ENCODE results near the gene COA1.
A peak's percentile ranks its signal among the peaks of the same experiment; 100 is the strongest.
"Not testable (repeated sequence)": the region's sequence is repeated elsewhere in the genome, so short reads cannot be mapped to it uniquely, and the experiment has no call there.

The COA1 gene

GRCh38 chr7:43695365-43695764, 34.0 kb downstream of the COA1 start:
- no peak overlapping the region for H3K4me3 ChIP-seq (ENCODE audit: low read depth, low read length)
- no peak for DNase-seq (ENCODE audit: low read depth)
- no peak for TF ChIP-seq CTCF (conservative IDR thresholded peaks at IDR 0.05; ENCODE audit: low read depth, low read length)

GRCh38 chr7:43694399-43694748, 34.9 kb downstream of the COA1 start:
- no peak for TF ChIP-seq CTCF (conservative IDR thresholded peaks at IDR 0.05; ENCODE audit: low read depth, low read length)
- H3K4me3 ChIP-seq (ENCODE audit: low read depth, low read length), result no peak overlapping the region
- DNase-seq (ENCODE audit: low read depth), result peak; percentile 91

DNA sequence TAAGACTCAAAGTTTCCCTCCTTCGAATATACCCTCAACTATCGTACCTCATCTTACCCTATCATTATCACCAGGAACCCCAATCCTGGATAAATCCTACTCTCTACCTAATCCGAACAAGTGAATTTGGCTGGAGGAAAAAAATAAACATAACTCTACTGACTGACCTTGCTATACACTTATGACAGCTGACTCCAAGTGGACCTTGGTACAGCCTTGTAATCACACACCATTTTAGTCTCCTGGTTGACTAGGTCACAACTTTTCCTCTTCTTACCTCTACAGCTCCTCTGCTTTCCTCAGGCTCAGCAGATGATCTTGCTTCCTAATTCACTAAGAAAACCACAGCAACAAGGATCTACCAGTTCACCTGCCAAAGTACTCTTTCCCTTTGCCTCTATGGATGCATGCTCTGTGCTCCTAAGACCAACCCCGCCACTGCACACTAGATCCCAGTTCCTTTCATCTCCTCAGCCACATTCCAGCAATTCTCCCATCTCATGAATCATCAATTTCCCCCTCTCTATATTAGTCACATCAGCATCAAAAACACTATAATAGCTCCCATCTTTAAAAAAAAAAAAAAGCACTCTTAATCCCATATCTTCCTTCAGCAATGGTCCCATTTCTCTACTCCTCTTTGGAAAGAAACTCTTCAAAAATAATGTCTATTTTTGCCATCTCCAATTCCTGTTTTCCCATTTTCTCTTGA, 35.5 kb downstream of the COA1 start:
- no peak overlapping the region for H3K4me3 ChIP-seq (ENCODE audit: low read depth, low read length)
- TF ChIP-seq CTCF (conservative IDR thresholded peaks at IDR 0.05; ENCODE audit: low read depth, low read length), result no peak
- peak; percentile 54 for DNase-seq (ENCODE audit: low read depth)

DNA sequence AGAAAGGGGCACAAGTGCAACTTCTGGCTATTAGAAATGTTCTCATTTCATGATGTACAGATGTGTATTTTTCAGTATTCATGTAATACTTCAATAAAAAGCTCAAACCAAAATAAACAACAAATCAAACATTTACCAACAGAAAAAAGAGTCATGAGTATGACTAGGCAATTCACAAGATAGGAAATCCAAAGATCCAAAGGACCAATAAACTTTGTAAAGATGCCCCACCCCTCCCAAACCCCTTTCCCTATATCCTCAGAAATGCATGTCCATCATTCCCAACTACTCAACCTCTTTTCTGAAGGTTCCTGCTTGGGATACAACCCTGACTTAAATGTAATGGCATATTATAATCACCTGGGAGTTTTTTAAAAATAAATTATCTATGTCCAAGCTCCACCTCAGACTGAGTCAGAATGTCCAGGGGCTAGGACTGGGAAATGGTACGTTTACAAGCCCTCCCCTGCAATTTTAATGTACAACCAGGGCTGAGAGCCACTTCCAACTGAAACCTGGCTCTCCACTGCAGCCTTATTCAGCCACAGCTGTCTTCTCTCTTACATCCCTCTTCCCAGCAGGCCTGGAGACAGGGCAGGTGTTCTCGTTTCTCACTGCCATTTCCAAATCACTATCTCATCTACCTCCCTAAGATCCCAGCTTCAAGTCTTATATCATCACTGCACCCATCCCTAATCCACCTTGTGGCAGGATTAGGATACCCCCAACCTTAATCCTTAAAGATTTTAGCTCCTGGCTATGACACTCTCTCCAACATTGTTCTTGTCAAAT, 36.5 kb downstream of the COA1 start:
- DNase-seq (ENCODE audit: low read depth), result no peak
- H3K4me3 ChIP-seq (ENCODE audit: low read depth, low read length), result no peak overlapping the region
- TF ChIP-seq CTCF (conservative IDR thresholded peaks at IDR 0.05; ENCODE audit: low read depth, low read length), result no peak

- H3K4me3 ChIP-seq (ENCODE audit: low read depth, low read length), result no peak overlapping the region
- TF ChIP-seq CTCF (conservative IDR thresholded peaks at IDR 0.05; ENCODE audit: low read depth, low read length), result no peak
- DNase-seq (ENCODE audit: low read depth), result no peak
Observed at GRCh38 chr7:43691611-43692010, 37.7 kb downstream of the COA1 start.

DNA sequence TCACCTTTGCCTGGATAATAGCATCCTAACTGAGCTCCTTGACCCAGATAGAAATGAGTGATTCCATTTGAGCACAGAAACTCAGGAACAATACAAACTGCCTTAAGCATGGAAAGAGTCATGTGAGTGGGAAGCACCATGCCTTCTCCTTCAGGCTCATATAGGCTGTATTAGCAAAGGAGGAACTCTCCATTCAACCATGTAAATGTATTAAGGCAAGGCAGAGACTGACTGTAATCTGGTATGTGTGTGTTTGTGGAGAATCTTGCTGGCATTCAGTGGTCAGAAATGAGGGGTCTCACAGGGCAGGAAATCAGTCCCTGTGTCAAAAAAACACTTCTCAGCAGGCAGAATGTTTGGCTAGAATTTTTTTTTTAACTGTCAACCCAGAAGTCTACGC, 40.2 kb downstream of the COA1 start:
- no peak overlapping the region for H3K4me3 ChIP-seq (ENCODE audit: low read depth, low read length)
- no peak for TF ChIP-seq CTCF (conservative IDR thresholded peaks at IDR 0.05; ENCODE audit: low read depth, low read length)

GRCh38 chr7:43687866-43688265, 41.5 kb downstream of the COA1 start:
- not testable (repeated sequence) for DNase-seq (ENCODE audit: low read depth); H3K4me3 ChIP-seq (ENCODE audit: low read depth, low read length)

More for the DNA sequence above, 40.2 kb downstream of the COA1 start:
- DNase-seq (ENCODE audit: low read depth), result no peak

All from choroid plexus epithelial cell (primary cell).